Dendritic cell treated with granulocyte-macrophage colony-stimulating factor and Interleukin-4, amounts not matched to agents 40 ng/mL and 50 ng/mL, for 4 days (primary cell): ENCODE measurements around the gene ACTR8.
A peak's percentile ranks its signal among the peaks of the same experiment; 100 is the strongest.
"Not testable (repeated sequence)": the region's sequence is repeated elsewhere in the genome, so short reads cannot be mapped to it uniquely, and the experiment has no call there.

Source experiments
- H3K27ac Mint-ChIP-seq: one replicate; pipeline ENCODE4 v1.8.0; 2022; ENCODE audit warnings: mild to moderate bottlenecking, mixed read lengths
- H3K27me3 Mint-ChIP-seq: one replicate; pipeline ENCODE4 v1.8.0; 2022; ENCODE audit warnings: mild to moderate bottlenecking, mixed read lengths
- H3K36me3 Mint-ChIP-seq: one replicate; pipeline ENCODE4 v1.8.0; 2022; ENCODE audit warnings: low read depth, mixed read lengths
- H3K4me1 Mint-ChIP-seq: one replicate; pipeline ENCODE4 v1.8.0; 2022; ENCODE audit warnings: low read depth, mixed read lengths
- H3K4me3 Mint-ChIP-seq: one replicate; pipeline ENCODE4 v1.8.0; 2022; ENCODE audit warnings: mild to moderate bottlenecking, moderate library complexity, mixed read lengths
- H3K9me3 Mint-ChIP-seq: one replicate; pipeline ENCODE4 v1.8.0; 2022; ENCODE audit warnings: mixed read lengths
- intact Hi-C: fragments of 100-400 bp; cut with micrococcal nuclease; formaldehyde crosslinking; loops from one replicate; pipeline ENCODE4 v1.15.0; 2022

The ACTR8 gene

GRCh38 chr3:53881691-53882593 is at the start of gene ACTR8:
Gene ACTR8, minus strand, starts transcription at chr3:53882152. Its CDS starts 51 bp downstream, at chr3:53882101.
- Mint-ChIP-seq H3K27me3 (no peaks in the 10 kb centered on the region), H3K4me3 (peak within 1 kb of the TSS; percentile 94), H3K4me1 (peaks cover 22% of the 10 kb centered on the region), H3K36me3 (peaks cover 72% of the 10 kb centered on the region), H3K27ac (peak within 1 kb of the TSS; percentile 94), H3K9me3 (no peaks in the 10 kb centered on the region)
- intact Hi-C loops = loop anchor here (1.0 kb wide), 1 partner anchor 9 kb away; the partner anchor contains the start of gene SELENOK

- H3K9me3 Mint-ChIP-seq, H3K4me1 Mint-ChIP-seq, H3K36me3 Mint-ChIP-seq, intact Hi-C loops, H3K27ac Mint-ChIP-seq, H3K4me3 Mint-ChIP-seq: not testable (repeated sequence)
- H3K27me3 Mint-ChIP-seq = peaks cover 10% of the 10 kb centered on the region
Measured at GRCh38 chr3:53927208-53927872, 45.4 kb upstream of the ACTR8 start.

DNA sequence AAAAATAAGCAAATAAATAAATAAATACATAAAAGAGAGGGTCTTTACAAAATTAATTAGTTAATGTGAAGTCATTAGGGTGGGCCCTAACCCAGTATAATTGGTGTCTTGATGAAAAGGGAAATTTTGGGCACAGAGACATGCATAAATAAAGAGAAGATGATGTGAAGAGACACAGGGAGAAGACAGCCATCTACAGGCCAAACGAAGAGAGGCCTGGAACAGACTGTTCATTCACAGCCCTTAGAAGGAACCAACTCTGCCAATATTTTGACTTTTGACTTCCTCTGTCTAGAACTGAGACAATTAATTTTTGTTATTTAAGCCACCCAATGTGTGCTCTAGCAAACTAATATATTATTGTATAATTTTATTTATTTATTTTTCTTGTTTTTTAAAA is 39.3 kb upstream of the ACTR8 start:
- no peaks in the 10 kb centered on the region for H3K9me3 Mint-ChIP-seq
- intact Hi-C loops = no loop called here
- no peak overlapping the region for H3K27ac Mint-ChIP-seq
- H3K4me3 Mint-ChIP-seq = no peak overlapping the region
- no peaks in the 10 kb centered on the region for H3K4me1 Mint-ChIP-seq
- H3K27me3 Mint-ChIP-seq = peaks cover 28% of the 10 kb centered on the region
- H3K36me3 Mint-ChIP-seq = no peaks in the 10 kb centered on the region

DNA sequence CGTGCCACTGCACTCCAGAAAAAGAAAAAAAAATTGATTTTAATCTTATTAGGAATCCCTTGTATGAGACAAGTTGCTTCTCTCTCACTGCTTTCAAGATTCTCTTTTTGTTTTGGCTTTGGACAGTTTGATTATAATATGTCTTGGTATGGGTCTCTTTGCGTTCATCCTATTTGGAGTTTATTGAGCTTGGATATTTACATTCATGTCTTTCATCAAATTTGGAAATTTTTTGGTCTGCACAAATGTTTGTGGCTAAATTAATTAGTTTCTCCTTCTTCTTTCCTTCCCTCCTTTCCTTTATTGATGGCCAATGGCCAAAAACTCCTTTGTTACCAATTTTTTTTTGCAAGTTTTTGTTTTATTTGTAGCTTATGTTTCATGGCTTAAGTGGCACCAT is 37.8 kb upstream of the ACTR8 start:
- Mint-ChIP-seq H3K4me3 (no peak overlapping the region), H3K36me3 (no peaks in the 10 kb centered on the region), H3K9me3 (no peaks in the 10 kb centered on the region), H3K27me3 (peaks cover 32% of the 10 kb centered on the region), H3K27ac (no peak overlapping the region), H3K4me1 (no peaks in the 10 kb centered on the region)
- intact Hi-C loops = loop anchor here (10.0 kb wide), 1 partner anchor 545 kb away; no protein-coding TSS in a partner anchor

- peaks cover 44% of the 10 kb centered on the region for H3K27me3 Mint-ChIP-seq
Measured at GRCh38 chr3:53913401-53913800, 31.4 kb upstream of the ACTR8 start.

GRCh38 chr3:53902711-53903110 is 20.8 kb upstream of the ACTR8 start:
- intact Hi-C loops = no loop called here
- Mint-ChIP-seq H3K4me1 (no peaks in the 10 kb centered on the region), H3K36me3 (no peaks in the 10 kb centered on the region), H3K9me3 (peaks cover 11% of the 10 kb centered on the region), H3K27ac (no peak overlapping the region), H3K4me3 (no peak overlapping the region), H3K27me3 (peaks cover 48% of the 10 kb centered on the region)

More at GRCh38 chr3:53913401-53913800, 31.4 kb upstream of the ACTR8 start:
- intact Hi-C loops = loop anchor here (10.0 kb wide), 1 partner anchor 539 kb away; no protein-coding TSS in a partner anchor
- H3K36me3 Mint-ChIP-seq = no peaks in the 10 kb centered on the region
- no peak overlapping the region for H3K27ac Mint-ChIP-seq
- H3K4me1 Mint-ChIP-seq = no peaks in the 10 kb centered on the region
- H3K9me3 Mint-ChIP-seq = no peaks in the 10 kb centered on the region
- H3K4me3 Mint-ChIP-seq = no peak overlapping the region

- no peaks in the 10 kb centered on the region for H3K4me1 Mint-ChIP-seq
- peaks cover 52% of the 10 kb centered on the region for H3K27me3 Mint-ChIP-seq
- H3K36me3 Mint-ChIP-seq = no peaks in the 10 kb centered on the region
- peaks cover 11% of the 10 kb centered on the region for H3K9me3 Mint-ChIP-seq
- intact Hi-C loops = no loop called here
- H3K4me3 Mint-ChIP-seq = no peak overlapping the region
- no peak overlapping the region for H3K27ac Mint-ChIP-seq
Measured at GRCh38 chr3:53902067-53902466, 20.1 kb upstream of the ACTR8 start.

- no peak overlapping the region for H3K27ac Mint-ChIP-seq
- H3K4me3 Mint-ChIP-seq = no peak overlapping the region
- H3K36me3 Mint-ChIP-seq = no peaks in the 10 kb centered on the region
- peaks cover 50% of the 10 kb centered on the region for H3K27me3 Mint-ChIP-seq
- peaks cover 2% of the 10 kb centered on the region for H3K9me3 Mint-ChIP-seq
- intact Hi-C loops = no loop called here
- no peaks in the 10 kb centered on the region for H3K4me1 Mint-ChIP-seq
Measured at GRCh38 chr3:53900666-53901331, 18.8 kb upstream of the ACTR8 start.

DNA sequence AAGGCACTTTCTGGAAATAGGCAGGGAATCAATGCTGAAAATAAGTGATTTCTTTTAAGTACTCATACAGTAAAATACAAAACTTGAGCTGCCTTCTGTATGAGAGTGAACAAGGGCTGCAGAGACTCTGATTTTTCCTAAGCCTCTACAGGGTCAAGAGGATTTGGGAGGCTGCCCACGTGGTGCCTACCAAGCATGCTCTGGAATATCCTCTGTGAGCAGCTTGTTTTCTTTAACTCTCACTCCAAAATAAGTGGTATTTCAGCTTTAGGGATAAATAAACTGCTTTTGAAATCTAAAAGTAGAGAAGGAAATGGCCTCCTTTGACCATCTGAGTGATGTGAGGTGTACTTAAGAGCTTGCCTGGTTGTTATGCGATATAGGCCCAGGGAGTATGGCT is 17.8 kb upstream of the ACTR8 start:
- Mint-ChIP-seq H3K4me3 (no peak overlapping the region), H3K9me3 (no peaks in the 10 kb centered on the region), H3K4me1 (no peaks in the 10 kb centered on the region), H3K36me3 (no peaks in the 10 kb centered on the region), H3K27ac (no peak overlapping the region), H3K27me3 (peaks cover 54% of the 10 kb centered on the region)
- intact Hi-C loops = loop anchor here (10.0 kb wide), 1 partner anchor 555 kb away; the partner anchor contains the start of gene DCP1A

DNA sequence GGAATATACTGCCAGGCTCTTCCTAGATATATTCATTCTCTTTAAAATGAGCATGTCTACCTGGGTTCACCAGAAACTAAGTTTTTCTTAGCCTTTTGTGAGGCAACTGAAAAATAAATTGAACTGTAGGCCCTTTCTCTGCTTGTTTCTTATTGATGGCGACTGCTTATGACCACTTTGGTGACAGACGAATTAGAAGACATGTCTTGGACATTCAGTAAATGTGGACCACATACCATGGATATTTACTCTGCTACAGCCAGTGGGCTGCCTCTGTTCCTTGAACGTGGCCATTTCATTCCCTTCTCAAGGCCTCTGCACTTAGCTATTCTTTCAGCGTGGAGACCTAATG is 10.3 kb upstream of the ACTR8 start:
- peaks cover 35% of the 10 kb centered on the region for H3K4me1 Mint-ChIP-seq
- peaks cover 8% of the 10 kb centered on the region for H3K9me3 Mint-ChIP-seq
- peaks cover 33% of the 10 kb centered on the region for H3K36me3 Mint-ChIP-seq
- intact Hi-C loops = loop anchor here (5.0 to 10.0 kb wide), 2 partner anchors 145 to 547 kb away; partner anchors contain the start of gene DCP1A
- H3K27ac Mint-ChIP-seq = peak overlapping the region; percentile 94
- H3K27me3 Mint-ChIP-seq = peaks cover 33% of the 10 kb centered on the region
- H3K4me3 Mint-ChIP-seq = peak overlapping the region; percentile 82

DNA sequence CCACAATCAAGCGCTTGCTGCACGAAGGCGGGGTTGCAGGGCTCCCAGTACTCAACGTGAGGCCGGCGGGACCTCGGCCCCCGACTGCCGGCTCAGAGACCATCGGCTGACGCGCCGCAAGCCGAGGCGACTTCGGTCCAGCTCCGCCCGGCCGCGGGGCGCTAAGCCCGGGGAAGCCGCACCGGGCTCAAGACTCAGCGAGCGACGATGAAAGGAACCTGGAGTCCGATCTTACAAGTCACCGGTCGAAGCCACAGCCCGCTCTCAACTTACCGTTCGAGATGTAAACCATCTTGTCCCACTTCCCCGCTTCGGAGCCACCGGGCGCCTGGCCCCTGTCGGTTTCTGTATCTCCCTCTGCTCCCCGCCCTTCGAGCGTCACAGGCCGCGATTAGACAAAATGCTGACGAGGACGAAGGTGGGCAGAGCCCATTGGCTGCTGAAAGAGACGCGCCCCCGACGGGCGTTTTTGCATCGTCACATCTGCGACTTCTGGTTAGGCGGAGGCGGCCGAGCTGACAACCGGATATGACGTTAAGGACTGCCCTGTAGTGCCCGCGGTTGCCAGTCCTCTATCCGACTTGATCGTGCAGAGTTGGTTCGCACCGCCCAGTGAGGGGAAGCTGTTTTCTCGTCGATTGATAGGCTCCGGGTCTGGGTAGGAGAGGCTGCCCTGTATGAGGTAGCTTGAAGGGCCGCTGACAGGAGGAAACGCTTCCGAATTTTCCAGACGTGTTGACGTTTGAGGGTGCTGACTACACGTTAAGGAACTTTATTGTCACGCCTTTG is 9.7 kb upstream of the ACTR8 start, which contains the start of gene SELENOK:
Gene SELENOK, minus strand, starts transcription at position 363 of the 789 bp plus-strand sequence.
- Mint-ChIP-seq H3K9me3 (peaks cover 8% of the 10 kb centered on the region), H3K4me1 (peaks cover 41% of the 10 kb centered on the region)

GRCh38 chr3:53890726-53891475 is 8.9 kb upstream of the ACTR8 start:
- peaks cover 46% of the 10 kb centered on the region for H3K36me3 Mint-ChIP-seq
- peaks cover 41% of the 10 kb centered on the region for H3K4me1 Mint-ChIP-seq
- H3K27ac Mint-ChIP-seq = peak overlapping the region; percentile 94
- peaks cover 25% of the 10 kb centered on the region for H3K27me3 Mint-ChIP-seq
- H3K9me3 Mint-ChIP-seq = peaks cover 8% of the 10 kb centered on the region
- intact Hi-C loops = loop anchor here (1.0 to 10.0 kb wide), 3 partner anchors 9 to 546 kb away; partner anchors contain the start of genes ACTR8 and DCP1A
- H3K4me3 Mint-ChIP-seq = peak overlapping the region; percentile 82

More for the DNA sequence above, 9.7 kb upstream of the ACTR8 start, which contains the start of gene SELENOK:
- Mint-ChIP-seq H3K27ac (peak within 1 kb of the TSS; percentile 94), H3K36me3 (peaks cover 39% of the 10 kb centered on the region), H3K27me3 (peaks cover 29% of the 10 kb centered on the region), H3K4me3 (peak within 1 kb of the TSS; percentile 82)
- intact Hi-C loops = loop anchor here (1.0 to 10.0 kb wide), 3 partner anchors 9 to 547 kb away; partner anchors contain the start of genes ACTR8 and DCP1A
